HAP-1 (cell line): ENCODE data around the gene AMOTL2.

Experiments
- DNase-seq, 2 experiments: peaks; one replicate each; pipeline ENCODE4 v3.0.0-alpha.2; 2016 to 2020; ENCODE audit warnings: low spot score in 2 of 2
- H3K27me3 ChIP-seq: fragments of 250-450 bp; sonication (Bioruptor Pico); 2 replicates; pipeline ENCODE4 v1.5.1; 2020; ENCODE audit warnings: low read depth, mild to moderate bottlenecking, moderate library complexity
- H3K36me3 ChIP-seq: fragments of 250-450 bp; sonication (Bioruptor Pico); replicated peaks from 2 replicates; pipeline ENCODE4 v1.5.1; 2020; ENCODE audit warnings: mild to moderate bottlenecking
- H3K4me1 ChIP-seq: fragments of 250-450 bp; sonication (Bioruptor Pico); 2 replicates; pipeline ENCODE4 v1.5.1; 2020; ENCODE audit warnings: mild to moderate bottlenecking
- H3K4me3 ChIP-seq: fragments of 250-450 bp; sonication (Bioruptor Pico); 2 replicates; pipeline ENCODE4 v1.5.1; 2020; ENCODE audit warnings: mild to moderate bottlenecking, moderate library complexity
- H3K9me3 ChIP-seq: fragments of 250-450 bp; sonication (Bioruptor Pico); 2 replicates; pipeline ENCODE4 v1.5.1; 2020; ENCODE audit warnings: mild to moderate bottlenecking, moderate library complexity
- in situ Hi-C: fragments of 300-500 bp; cut with MboI; formaldehyde crosslinking; loops from 3 replicates; pipeline ENCODE4 v1.14.3; 2020; ENCODE audit warnings: low sequenced_read_pairs, inconsistent platforms, mixed read lengths

Gene AMOTL2

DNA sequence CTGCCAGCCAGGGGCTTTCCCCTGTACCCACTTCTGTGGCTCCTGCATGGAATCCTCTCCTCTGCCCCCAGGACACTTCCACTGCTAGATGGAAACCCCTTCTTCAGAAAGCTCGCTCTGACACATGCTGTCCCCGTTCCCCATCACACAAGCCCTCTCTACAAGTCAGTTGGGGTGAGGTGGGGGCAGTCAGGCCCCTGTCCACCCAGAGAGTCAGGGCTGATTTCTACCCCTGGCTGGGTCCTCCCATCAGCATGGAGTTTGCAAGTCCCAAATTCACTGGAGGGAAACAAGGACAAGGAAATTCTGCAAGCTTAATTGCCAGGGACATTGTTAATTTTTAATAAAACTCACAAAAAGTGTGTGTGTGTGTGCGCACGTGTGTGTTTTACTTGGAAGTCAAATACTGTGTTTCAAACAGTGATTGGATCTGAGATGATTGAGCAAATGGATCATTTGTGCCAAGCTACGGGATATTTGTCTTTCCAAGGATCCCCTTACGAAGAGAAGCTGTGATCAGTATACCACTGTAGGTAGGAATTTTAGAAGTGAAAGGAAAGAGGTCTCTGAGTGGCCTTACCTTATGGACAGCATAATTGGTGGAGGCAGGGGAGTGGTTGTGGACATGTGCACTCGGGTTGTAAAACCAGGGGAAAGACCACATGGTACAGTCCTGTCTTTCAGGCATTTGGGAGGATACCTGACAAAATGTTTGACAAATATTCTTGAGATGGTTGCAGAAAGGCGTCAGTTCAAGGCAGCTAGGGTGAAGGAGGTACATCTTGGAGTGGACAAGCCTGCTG lies 1.5 kb upstream of the AMOTL2 start:
- Histone ChIP-seq H3K4me1 (peaks cover 18% of the 10 kb centered on the region), H3K27me3 (no peaks in the 10 kb centered on the region), H3K4me3 (no peak overlapping the region), H3K36me3 (peaks cover 22% of the 10 kb centered on the region), H3K9me3 (no peaks in the 10 kb centered on the region)
- peak in 1 of 2 experiments; percentile 4 for DNase-seq
- in situ Hi-C loops = no loop called here

DNA sequence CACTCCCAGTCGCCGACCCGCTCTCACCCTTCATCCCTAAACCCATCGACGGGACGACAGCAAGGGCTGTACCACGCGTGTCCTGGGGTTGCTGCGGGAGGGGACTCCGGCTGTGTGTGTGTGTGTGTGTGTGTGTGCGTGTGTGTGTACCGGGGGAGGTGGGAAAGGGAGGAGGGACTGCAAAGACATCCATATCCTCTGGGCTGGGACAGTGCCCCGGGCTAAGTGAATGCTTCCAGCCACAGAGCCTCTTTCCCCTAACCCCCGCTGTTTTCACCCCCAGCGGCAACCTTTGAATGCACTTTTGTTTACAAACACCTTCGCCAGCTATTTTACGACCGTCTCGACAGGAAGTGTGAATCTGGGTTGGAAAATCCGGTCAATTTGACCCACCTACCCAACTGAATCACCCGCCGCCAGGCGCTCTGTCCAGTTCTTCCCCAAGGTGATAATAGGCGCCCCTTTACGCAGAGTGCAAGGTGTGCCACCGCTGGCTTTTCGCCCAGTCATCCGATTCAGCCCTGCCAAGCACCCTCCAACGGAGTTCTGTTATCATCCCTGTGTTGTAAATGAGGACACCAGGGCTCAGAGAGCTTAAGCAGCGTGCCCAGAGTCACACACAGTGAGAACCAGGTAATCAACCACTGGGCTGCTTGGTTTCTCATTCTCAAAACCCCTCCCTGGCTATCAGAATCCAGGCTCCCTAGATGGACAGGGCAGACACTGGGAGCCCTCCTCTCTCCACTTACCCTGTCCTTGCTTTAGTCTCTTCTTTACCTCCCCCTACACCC lies 739 bp upstream of the AMOTL2 start:
- peak overlapping the region; percentile 99 for H3K4me3 ChIP-seq
- H3K4me1 ChIP-seq = peaks cover 18% of the 10 kb centered on the region
- no peaks in the 10 kb centered on the region for H3K9me3 ChIP-seq
- DNase-seq = peak; percentile 42 to 73
- H3K27me3 ChIP-seq = no peaks in the 10 kb centered on the region
- peaks cover 30% of the 10 kb centered on the region for H3K36me3 ChIP-seq
- in situ Hi-C loops = loop anchor here (5.0 kb wide), 1 partner anchor 32 kb away; no protein-coding TSS in a partner anchor

DNA sequence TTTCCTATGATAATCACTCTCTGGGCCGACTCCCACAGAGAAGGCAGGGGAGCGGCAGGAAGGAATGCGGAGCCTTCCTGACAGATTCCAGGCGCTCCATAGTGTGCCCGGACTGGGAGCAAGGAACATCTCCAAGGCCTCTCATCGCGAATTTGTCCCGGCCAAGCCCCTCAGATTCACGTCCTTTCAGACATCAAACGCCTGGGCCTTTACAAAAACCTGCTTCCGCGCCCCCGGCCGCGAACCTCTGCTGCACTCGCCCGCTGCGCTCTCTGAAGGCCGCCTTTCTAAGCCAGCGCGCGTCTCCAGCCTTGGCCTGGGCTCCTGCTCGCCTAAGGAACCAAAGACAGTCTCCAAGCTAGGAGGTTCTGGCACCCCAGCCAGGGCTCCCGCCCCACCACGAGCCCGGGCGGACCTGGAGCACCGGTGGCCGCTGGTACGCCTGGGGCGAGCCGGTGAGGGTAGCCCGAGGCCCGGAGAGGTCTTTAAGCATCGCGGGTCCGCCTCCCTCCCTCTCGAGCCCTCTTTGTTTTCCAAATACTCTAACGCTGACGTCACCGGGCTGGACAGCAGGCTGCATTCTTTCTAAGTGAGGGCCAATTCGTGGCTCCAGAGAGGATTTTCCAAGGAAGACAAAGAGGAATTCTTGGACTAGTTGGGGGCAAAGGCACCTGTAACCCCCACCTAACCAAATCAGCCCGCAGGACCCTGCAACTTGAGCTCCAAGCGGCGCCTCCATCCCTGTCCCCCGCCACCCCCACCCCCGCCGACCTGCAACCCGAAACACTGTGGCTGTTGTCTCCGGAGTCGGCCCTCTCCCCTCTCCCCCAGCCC lies 759 bp downstream of the AMOTL2 start:
- in situ Hi-C loops = loop anchor here (5.0 kb wide), 1 partner anchor 34 kb away; no protein-coding TSS in a partner anchor
- Histone ChIP-seq H3K27me3 (no peaks in the 10 kb centered on the region), H3K36me3 (peaks cover 45% of the 10 kb centered on the region), H3K4me1 (peaks cover 18% of the 10 kb centered on the region), H3K4me3 (peak overlapping the region; percentile 99), H3K9me3 (no peaks in the 10 kb centered on the region)
- DNase-seq = peak; percentile 89 to 93

DNA sequence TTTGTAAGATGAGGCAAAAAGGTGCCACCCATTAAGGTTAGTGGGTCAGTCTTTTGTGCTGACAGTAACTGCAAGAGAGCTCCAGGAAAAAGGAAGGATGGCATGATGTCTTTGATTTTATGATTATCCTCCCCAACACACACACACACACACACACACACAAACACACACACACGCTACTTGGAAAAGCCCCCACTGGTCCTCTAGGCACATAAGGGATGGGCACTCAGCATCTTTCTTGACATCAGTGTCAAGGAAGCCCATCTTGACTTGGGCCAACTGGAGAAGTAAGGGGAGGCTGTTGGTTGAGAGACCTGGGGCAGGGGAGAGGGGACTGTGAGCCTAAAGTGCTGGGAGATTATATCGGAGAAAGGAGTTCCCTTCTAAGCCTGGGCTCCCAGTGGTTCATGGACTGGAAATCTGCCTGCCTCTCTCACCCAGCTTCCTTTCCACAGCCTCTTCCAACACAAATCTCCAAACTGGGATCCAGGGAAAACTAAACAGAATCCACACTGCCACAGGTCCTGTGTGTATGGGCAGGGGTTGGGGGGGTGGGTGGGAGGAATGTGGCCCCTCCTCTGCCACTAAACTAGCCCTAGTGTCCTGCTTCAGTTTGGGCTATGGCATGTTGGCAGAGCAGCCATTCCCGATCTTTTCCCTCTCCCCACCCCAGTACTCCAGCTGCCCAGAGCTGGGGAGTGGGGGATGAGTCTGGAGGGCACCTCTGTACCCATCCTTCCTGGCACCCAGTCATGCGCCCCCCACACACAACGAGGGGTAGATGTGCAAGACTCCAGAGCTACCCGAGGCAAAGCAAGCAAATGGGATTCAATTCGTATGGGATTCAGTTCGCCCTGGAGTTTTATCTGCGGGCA lies 1.6 kb downstream of the AMOTL2 start:
- Histone ChIP-seq H3K4me1 (peaks cover 18% of the 10 kb centered on the region), H3K9me3 (no peaks in the 10 kb centered on the region), H3K36me3 (peaks cover 53% of the 10 kb centered on the region), H3K27me3 (no peaks in the 10 kb centered on the region), H3K4me3 (peak overlapping the region; percentile 99)
- in situ Hi-C loops = loop anchor here (5.0 kb wide), 1 partner anchor 35 kb away; no protein-coding TSS in a partner anchor
- DNase-seq = no peak

DNA sequence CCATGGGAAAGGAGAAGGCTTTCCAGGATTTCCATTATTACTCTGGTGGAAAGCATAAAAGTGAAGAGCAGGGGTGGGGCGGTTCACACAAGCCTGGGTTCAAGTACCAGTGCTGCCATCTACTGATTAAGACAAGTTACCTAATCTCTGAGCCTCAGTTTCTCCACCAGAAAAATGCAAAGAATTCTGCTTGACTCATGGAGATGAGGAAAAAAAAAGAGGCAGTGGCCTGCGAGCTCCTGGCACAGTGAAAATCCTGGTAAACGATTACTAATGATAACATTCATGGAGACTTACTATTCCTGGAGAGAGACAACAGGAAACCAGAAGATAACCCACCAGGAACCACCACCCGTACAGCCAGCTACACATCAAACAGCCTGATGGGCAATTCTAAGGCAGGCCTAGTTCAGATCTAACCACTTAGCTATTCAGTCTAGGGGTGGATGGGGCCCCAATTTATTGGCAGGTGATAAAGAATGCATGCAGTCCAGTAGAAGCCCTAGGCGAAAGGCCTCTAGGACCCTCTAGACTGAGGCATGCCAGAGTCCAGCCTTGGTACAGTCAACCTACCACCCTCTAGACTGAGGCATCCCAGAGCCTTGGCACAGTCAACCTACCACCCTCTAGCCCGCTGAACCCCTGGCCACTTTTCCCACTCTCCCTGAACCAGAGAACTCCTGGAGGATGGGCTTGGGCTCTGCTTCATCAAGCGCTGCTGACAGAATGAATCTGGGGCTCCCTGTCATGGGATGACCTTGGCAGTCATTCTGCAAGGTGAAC lies 2.5 kb downstream of the AMOTL2 start:
- Histone ChIP-seq H3K27me3 (no peaks in the 10 kb centered on the region), H3K4me3 (peak overlapping the region; percentile 99; the same call in 1 of the 2 replicates), H3K4me1 (peaks cover 18% of the 10 kb centered on the region), H3K36me3 (peaks cover 62% of the 10 kb centered on the region), H3K9me3 (no peaks in the 10 kb centered on the region)
- no peak for DNase-seq
- in situ Hi-C loops = loop anchor here (5.0 kb wide), 1 partner anchor 36 kb away; no protein-coding TSS in a partner anchor

DNA sequence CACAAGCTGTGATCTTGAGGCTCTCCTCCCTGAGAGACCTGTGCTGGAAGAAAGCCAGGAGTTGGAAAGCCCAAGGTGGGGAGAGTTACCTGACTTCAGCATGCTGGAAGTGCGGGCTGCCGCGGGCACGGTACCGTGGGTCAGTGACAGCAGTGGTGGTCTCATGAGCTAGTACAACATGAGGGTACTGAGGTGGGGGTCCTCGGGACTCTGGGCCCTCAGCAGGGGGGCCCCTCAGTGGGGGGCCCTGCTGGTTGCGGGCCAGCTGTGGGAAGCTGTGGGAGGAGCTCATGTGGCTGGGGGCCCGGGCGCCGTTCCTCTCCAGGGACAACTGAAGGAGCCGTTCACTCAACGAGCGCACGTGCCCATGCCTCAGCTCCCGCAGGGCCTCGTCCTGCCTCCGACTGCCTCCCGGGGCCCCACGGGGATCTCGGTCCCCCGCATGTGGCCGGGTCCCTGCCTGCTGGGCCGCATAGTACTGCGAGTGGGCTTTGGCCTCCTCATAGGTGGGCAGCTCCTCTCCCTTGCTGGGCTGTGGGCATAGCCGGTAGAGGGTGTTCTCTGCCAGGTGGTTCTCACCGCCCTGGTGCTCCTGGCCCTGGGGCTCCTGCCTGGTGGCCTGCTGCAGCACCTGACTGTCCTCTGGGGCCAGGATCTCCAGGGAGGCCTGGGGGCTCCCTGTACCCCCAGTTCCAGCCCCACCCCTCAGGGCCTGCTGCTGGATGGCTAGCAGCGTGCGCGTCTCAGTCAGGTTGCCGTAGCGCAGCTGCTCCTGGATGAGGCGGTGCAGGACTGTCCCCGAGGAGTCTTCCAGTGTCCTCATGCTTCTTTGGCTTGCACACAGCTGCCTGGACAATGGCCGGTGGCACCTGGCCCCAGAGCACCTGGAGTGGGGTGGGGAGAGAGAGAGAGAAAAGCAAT lies 3.4 kb downstream of the AMOTL2 start:
- no peak for DNase-seq
- Histone ChIP-seq H3K9me3 (no peaks in the 10 kb centered on the region), H3K4me3 (no peak overlapping the region), H3K27me3 (no peaks in the 10 kb centered on the region), H3K36me3 (peaks cover 71% of the 10 kb centered on the region), H3K4me1 (peaks cover 18% of the 10 kb centered on the region)
- in situ Hi-C loops = loop anchor here (5.0 kb wide), 1 partner anchor 36 kb away; no protein-coding TSS in a partner anchor

DNA sequence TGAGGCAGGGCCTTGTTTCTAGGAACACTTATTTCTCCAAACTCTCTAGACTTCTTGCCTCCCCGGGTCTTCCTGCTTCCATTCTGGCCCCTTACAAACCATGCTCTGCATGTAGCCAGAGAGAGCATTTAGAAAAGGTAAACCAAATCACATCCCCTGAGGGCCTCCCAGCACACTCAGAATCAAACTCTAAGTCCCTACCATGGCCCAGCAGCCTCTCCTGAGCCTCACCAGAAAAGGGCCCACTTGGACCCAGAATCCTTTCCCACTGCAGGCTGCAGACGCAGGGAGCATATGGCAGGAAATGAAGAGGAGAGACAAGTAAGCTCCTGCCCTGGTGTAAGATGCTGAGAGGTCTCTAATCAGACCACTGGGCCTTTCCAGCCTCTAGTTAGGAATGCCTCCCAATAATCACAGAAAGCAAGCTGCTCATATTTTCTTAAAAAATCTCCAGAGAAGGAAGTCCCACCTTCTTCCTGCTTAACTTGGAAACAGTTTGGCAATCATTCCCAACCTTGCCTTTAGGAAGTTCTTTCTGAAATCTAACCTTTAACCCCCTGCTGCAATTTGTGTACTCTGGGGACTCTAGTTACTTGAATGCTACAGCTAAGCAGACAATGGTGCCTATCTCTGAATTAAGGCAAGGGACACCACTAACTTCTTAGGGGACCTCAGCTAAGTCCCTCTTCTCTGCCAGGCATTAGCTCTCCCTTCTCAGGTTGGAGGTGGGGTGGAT lies 4.2 kb downstream of the AMOTL2 start:
- no peaks in the 10 kb centered on the region for H3K27me3 ChIP-seq
- H3K36me3 ChIP-seq = peaks cover 79% of the 10 kb centered on the region
- H3K4me1 ChIP-seq = peaks cover 15% of the 10 kb centered on the region

DNA sequence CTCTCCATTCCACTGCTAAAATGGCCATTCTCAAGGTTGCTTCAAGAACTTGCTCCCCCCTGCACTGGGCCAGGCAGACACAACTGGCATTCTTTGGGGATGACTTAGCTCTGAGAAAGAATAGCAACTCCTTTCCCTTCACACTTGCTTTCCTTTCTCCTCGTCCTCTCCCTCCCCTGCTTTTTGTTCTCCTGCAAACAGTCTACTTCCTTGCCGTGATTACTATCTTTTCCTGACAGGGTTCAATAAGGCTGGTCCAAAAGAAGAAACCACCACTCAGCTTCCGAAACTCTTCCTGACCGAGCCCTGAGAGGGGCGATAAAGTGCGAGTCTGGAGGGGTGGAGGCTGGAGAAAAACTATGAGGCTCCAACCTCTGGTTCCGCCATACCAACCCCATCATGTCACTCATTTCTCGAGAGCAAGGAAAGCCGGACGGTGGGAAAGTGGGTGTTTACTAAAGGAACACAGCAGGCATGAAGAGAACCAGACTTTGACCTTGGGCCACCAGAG lies 5.0 kb downstream of the AMOTL2 start:
- H3K4me3 ChIP-seq = no peak overlapping the region
- in situ Hi-C loops = no loop called here
- H3K4me1 ChIP-seq = peaks cover 19% of the 10 kb centered on the region
- peaks cover 85% of the 10 kb centered on the region for H3K36me3 ChIP-seq
- H3K27me3 ChIP-seq = no peaks in the 10 kb centered on the region
- no peaks in the 10 kb centered on the region for H3K9me3 ChIP-seq
- DNase-seq = no peak

More for the DNA sequence above, 4.2 kb downstream of the AMOTL2 start:
- DNase-seq = no peak
- no peaks in the 10 kb centered on the region for H3K9me3 ChIP-seq
- H3K4me3 ChIP-seq = no peak overlapping the region
- in situ Hi-C loops = loop anchor here (5.0 kb wide), 1 partner anchor 37 kb away; no protein-coding TSS in a partner anchor

DNA sequence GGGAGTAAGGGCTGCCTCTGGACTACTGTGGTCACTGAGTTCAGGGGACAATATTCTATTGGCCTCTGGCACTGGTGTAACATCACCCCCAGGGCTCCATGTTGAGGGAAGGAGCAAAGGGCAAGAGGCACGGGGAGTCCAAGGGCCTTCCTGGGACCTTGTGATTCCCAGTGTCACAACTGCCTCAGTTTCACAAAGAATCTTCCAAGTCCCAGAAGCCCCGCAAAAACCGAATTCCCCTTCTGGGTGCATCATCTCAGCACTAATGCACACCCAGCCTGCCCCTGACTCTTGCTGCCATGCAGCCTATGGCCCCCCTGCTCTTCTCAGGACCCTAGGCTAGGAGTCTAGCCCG lies 5.5 kb downstream of the AMOTL2 start:
- no peak for DNase-seq
- Histone ChIP-seq H3K9me3 (no peaks in the 10 kb centered on the region), H3K36me3 (peaks cover 84% of the 10 kb centered on the region), H3K4me1 (peaks cover 21% of the 10 kb centered on the region), H3K27me3 (no peaks in the 10 kb centered on the region), H3K4me3 (no peak overlapping the region)
- in situ Hi-C loops = no loop called here

DNA sequence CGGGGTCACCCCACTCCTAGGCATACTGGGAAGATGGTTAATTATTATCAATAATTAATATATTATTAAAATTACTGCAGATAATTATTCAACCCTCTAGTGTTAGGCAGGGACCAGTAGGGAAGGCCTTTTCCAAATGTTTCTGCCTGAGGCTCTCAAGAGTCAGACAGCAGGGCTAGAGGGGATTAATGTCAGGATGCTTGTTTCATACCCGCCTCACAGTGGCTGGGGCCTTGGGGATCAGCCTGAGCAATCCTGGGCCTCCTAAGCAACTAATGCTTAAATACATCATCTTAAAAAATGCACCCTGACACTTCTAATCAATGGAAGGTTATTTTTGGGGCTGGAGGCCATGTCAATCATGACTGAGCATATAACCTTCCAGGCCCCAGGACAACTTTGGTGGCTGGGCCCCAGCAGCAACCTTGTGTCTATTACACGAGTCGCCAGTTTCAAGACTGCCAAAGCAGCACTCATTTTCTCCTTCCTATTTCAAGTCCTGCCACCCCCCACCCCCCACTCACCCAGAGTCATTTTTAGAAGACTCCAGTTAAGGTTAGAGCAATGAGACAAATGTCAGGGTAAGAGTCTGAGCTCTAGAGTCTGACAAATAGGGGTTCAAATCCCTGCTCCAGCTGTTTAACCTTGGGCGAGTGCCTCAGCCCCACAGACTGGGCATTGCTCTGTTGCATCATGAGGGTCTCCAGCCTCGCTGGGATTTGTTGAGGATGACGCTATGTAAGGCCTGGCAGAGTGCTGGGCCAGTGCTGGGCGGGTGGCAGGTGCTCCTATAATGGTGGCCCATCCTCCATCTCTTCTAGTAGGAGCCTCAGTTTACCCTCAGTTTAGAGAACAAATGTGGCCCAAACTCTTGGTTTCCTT lies 6.1 kb downstream of the AMOTL2 start:
- H3K4me1 ChIP-seq = peaks cover 25% of the 10 kb centered on the region
- peaks cover 86% of the 10 kb centered on the region for H3K36me3 ChIP-seq
- no peaks in the 10 kb centered on the region for H3K9me3 ChIP-seq
- H3K27me3 ChIP-seq = no peaks in the 10 kb centered on the region
- no peak overlapping the region for H3K4me3 ChIP-seq
- no peak for DNase-seq
- in situ Hi-C loops = no loop called here
